Cardiac muscle cell (in vitro differentiated cells and primary cell): ENCODE measurements around the gene ARHGEF12. TPM values are rescaled to one million over a fixed set of nuclear protein-coding genes. Genes with fewer than 3 reads are reported as not detected.

ENCODE experiments used
- DNase-seq, 2 donors: peaks; one replicate each; pipeline versions ENCODE4 v3.0.0 to v3.0.0-alpha.2; 2010 to 2017; ENCODE audit warnings: low read depth in 1 of 2, low spot score in 1 of 2
- H3K27ac ChIP-seq: fragments of 200-600 bp; sonication (generic); 2 replicates; pipeline ENCODE4 v1.5.1; 2016
- H3K27me3 ChIP-seq: fragments of 200-600 bp; sonication (generic); 2 replicates; pipeline ENCODE4 v1.6.0; 2016; ENCODE audit warnings: control low read depth
- H3K36me3 ChIP-seq: fragments of 200-600 bp; sonication (generic); 2 replicates; pipeline ENCODE4 v1.5.1; 2016; ENCODE audit warnings: control low read depth
- H3K4me1 ChIP-seq: fragments of 200-600 bp; sonication (generic); 2 replicates; pipeline ENCODE4 v1.8.1; 2017; ENCODE audit warnings: low read depth, mild to moderate bottlenecking, mixed run types
- H3K4me3 ChIP-seq: fragments of 200-600 bp; sonication (generic); 2 replicates; pipeline ENCODE4 v1.5.1; 2016; ENCODE audit warnings: mild to moderate bottlenecking
- H3K9me3 ChIP-seq: fragments of 200-600 bp; sonication (generic); 2 replicates; pipeline ENCODE4 v1.5.1; 2017; ENCODE audit warnings: low read depth, mild to moderate bottlenecking, control low read depth
- polyA plus RNA-seq: library from polyadenylated mRNA; unstranded; fragments of >200 nt; fragmentation: Nextera tagmentation; extraction: Ambion mirVana; gene quantifications from 2 replicates; pipeline ENCODE4 v1.2.1, GENCODE V29; 2016
- total RNA-seq: library from RNA; depleted of rRNA; stranded (reverse); fragments of >200 nt; gene quantifications from 2 replicates; pipeline ENCODE4 v1.2.3, GENCODE V29; 2016
- TF ChIP-seq, protein P1 (sequence below): IDR thresholded peaks from 2 replicates; pipeline ENCODE4 v1.5.1; 2012; ENCODE audit warnings: low read depth, mild to moderate bottlenecking, low read length

The ARHGEF12 gene
- total and polyA plus RNA-seq, 2 experiments from 2014 or later = 21.7 to 43.4 TPM

DNA sequence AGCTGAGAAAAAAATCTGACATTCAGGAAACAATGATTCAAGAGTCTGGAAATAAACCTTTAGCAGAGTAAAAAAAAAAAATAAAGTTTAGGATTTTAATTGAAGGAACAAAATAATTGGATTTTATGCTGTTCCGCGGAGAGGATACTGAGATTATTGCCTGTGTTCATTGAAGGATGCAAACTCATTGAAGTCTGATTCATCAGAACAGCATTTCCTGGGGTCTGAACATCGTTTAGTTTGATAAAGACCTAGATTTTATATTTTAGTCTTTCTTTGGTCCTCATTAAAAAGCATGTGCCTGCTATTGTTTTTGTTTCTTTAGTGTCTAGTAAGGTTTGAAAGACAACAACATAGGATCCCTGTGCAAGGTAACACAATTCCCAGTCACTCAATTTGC is 6.7 kb upstream of the ARHGEF12 start:
- no peaks in the 10 kb centered on the region for H3K27me3 ChIP-seq
- H3K9me3 ChIP-seq = no peaks in the 10 kb centered on the region
- H3K4me3 ChIP-seq = no peak overlapping the region
- no peak for DNase-seq
- TF ChIP-seq, protein P1, sequence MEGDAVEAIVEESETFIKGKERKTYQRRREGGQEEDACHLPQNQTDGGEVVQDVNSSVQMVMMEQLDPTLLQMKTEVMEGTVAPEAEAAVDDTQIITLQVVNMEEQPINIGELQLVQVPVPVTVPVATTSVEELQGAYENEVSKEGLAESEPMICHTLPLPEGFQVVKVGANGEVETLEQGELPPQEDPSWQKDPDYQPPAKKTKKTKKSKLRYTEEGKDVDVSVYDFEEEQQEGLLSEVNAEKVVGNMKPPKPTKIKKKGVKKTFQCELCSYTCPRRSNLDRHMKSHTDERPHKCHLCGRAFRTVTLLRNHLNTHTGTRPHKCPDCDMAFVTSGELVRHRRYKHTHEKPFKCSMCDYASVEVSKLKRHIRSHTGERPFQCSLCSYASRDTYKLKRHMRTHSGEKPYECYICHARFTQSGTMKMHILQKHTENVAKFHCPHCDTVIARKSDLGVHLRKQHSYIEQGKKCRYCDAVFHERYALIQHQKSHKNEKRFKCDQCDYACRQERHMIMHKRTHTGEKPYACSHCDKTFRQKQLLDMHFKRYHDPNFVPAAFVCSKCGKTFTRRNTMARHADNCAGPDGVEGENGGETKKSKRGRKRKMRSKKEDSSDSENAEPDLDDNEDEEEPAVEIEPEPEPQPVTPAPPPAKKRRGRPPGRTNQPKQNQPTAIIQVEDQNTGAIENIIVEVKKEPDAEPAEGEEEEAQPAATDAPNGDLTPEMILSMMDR = no peak
- no peak overlapping the region for H3K27ac ChIP-seq
- peaks cover 29% of the 10 kb centered on the region for H3K4me1 ChIP-seq
- peaks cover 11% of the 10 kb centered on the region for H3K36me3 ChIP-seq

DNA sequence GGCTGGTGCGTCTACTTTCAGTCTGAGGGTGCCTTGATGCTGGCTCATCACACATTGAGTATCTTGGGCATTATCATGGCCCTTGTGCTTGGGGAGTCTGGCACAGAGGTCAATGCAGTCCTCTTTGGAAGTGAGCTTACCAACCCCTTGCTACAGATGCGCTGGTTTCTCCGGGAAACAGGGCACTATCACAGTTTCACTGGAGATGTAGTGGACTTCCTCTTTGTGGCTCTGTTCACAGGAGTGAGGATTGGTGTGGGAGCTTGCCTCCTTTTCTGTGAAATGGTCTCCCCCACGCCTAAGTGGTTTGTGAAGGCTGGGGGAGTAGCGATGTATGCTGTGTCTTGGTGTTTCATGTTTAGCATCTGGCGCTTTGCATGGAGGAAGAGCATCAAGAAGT is 6.2 kb upstream of the ARHGEF12 start:
- Histone ChIP-seq H3K36me3 (peaks cover 11% of the 10 kb centered on the region), H3K9me3 (no peaks in the 10 kb centered on the region), H3K4me1 (peaks cover 30% of the 10 kb centered on the region), H3K4me3 (no peak overlapping the region), H3K27me3 (no peaks in the 10 kb centered on the region), H3K27ac (no peak overlapping the region)
- no peak for DNase-seq
- TF ChIP-seq, protein P1 = no peak

DNA sequence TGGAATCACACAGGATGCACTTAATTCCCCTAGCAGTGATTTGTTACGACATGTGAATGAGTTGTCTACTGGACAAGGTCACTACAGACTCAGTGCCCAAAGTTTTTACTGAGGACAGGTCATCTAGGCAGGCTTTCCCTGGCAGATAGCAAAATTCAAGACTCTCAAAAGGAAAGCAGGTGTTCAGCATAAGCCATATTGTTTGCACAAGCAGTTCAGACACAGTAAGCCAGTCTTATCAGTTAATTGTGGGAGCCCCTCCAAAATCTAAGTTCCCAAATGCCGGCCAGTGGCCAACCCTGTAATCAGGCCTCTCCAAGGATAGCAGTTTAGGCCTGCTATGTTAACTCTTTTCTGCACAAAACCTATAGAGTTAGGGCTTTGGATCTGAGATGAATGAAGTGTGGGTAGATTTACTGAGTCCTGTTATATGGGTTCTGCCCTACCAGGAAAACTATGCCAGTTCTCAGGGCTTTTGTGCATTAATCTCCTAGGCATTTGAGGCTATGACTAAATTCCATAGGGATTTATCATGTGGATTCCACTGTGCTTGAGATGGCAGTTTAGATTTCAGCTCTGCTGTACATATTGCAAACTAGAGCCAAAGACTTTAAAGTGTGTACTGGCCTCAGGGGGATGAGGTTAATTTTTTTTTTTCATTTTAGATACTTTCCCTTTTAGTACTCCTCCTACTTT is 4.8 kb upstream of the ARHGEF12 start:
- H3K4me3 ChIP-seq = no peak overlapping the region
- TF ChIP-seq, protein P1 = no peak
- H3K27me3 ChIP-seq = no peaks in the 10 kb centered on the region
- H3K27ac ChIP-seq = peak overlapping the region; percentile 65
- peak in 1 of 2 donors; percentile 83 for DNase-seq
- H3K36me3 ChIP-seq = peaks cover 11% of the 10 kb centered on the region
- H3K4me1 ChIP-seq = peaks cover 24% of the 10 kb centered on the region
- H3K9me3 ChIP-seq = no peaks in the 10 kb centered on the region

DNA sequence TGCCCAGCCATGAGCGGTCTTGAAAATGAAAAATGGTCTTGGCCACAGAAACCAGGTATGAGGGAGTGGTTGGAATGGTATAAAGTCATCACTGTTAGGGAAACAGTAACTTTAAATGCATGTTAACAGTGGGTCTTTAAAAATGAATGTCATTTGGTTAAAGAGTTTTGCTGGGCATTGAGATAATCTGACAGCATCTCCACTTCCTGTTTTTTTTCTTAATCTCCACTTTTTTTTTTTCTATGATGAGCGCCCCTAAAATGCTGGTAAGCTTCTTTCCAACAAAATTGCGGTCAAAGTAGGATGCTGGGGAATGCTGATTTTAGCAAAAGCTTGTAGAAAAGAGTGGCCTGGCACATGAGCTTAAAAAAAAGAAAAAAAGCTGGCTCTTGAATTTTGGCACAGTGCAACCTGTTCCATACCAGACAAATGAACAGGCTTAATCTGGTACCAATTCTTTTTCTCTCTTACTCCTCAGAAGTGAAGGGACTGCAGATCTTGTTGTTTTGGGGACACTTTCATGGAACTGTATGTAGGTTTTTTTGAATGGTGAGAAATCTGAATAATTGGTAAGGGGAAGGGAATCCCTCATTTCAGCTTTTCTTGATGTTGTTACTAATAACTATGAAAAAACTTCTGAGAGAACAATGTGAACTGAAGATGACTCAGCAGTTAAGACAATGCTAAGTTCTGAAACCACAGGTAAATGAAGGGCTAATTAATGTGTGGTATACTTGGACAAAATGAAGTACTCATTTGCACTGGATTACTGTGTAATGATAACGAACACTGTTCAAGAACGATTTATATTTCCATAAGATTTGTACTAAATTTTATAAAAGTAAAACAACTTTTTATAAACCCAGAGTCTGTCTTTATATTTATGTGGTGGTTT is 3.1 kb upstream of the ARHGEF12 start:
- no peak overlapping the region for H3K27ac ChIP-seq

DNA sequence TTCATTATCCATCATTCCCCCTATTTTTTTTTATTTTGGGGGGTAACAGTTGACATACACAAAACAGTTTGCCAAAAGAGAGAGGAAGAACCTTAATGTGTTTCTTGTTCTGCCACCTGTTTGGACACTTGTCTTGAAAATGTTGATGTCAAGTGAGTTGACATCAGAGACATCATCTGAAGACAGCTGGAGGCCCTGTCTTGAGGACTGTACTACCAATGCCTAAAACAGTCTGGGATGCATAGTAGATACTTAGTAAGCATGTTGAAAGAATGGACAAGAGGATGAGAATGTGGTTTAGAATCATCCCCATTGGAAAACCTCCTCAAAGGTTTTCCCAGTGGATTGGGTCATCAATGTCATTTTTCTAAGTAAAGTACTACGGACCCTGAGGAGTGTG is 2.4 kb upstream of the ARHGEF12 start:
- TF ChIP-seq, protein P1 = no peak
- peaks cover 11% of the 10 kb centered on the region for H3K36me3 ChIP-seq
- H3K27ac ChIP-seq = no peak overlapping the region
- H3K4me3 ChIP-seq = no peak overlapping the region
- H3K9me3 ChIP-seq = no peaks in the 10 kb centered on the region
- DNase-seq = no peak
- H3K4me1 ChIP-seq = peaks cover 16% of the 10 kb centered on the region
- H3K27me3 ChIP-seq = no peaks in the 10 kb centered on the region

More for the DNA sequence above, 3.1 kb upstream of the ARHGEF12 start:
- no peak for DNase-seq
- Histone ChIP-seq H3K4me3 (no peak overlapping the region), H3K27me3 (no peaks in the 10 kb centered on the region), H3K4me1 (peaks cover 11% of the 10 kb centered on the region), H3K9me3 (no peaks in the 10 kb centered on the region), H3K36me3 (peaks cover 11% of the 10 kb centered on the region)
- TF ChIP-seq, protein P1 = no peak
